GM19023 (cell line): Measurements from ENCODE around the gene SLC44A2.

Experiments
- ATAC-seq: cut with Tn5 transposase; IDR thresholded peaks from one replicate; pipeline ENCODE4 v1.9.1; 2021; ENCODE audit warnings: mild to moderate bottlenecking, moderate library complexity; ENCODE audit not compliant: unreplicated experiment

The SLC44A2 gene

GRCh38 chr19:10680545-10681135 lies 55.3 kb downstream of the SLC44A2 start:
- no peak for ATAC-seq

GRCh38 chr19:10681658-10682057 lies 56.3 kb downstream of the SLC44A2 start:
- ATAC-seq = no peak

GRCh38 chr19:10682397-10683063 lies 57.2 kb downstream of the SLC44A2 start:
- no peak for ATAC-seq

GRCh38 chr19:10683064-10683426 lies 57.7 kb downstream of the SLC44A2 start:
- no peak for ATAC-seq

GRCh38 chr19:10683582-10683981 lies 58.2 kb downstream of the SLC44A2 start:
- no peak for ATAC-seq

- no peak for ATAC-seq
Measured at GRCh38 chr19:10685210-10685609, 59.9 kb downstream of the SLC44A2 start.

GRCh38 chr19:10686193-10686592 lies 60.8 kb downstream of the SLC44A2 start:
- ATAC-seq = no peak

GRCh38 chr19:10686661-10687517 lies 61.5 kb downstream of the SLC44A2 start:
- no peak for ATAC-seq

- no peak for ATAC-seq
Measured at GRCh38 chr19:10687518-10688288, 62.4 kb downstream of the SLC44A2 start.

- ATAC-seq = no peak
Measured at GRCh38 chr19:10688545-10689280, 63.4 kb downstream of the SLC44A2 start.

GRCh38 chr19:10690341-10690781 lies 65.0 kb downstream of the SLC44A2 start:
- ATAC-seq = no peak

GRCh38 chr19:10691178-10691881 lies 66.0 kb downstream of the SLC44A2 start:
- no peak for ATAC-seq

- no peak for ATAC-seq
Measured at GRCh38 chr19:10691883-10692282, 66.5 kb downstream of the SLC44A2 start.

- ATAC-seq = no peak
Measured at GRCh38 chr19:10692673-10693264, 67.4 kb downstream of the SLC44A2 start.
